Kidney epithelial cell (primary cell): ENCODE measurements around the gene HSPA8. TPM values are rescaled to one million over a fixed set of nuclear protein-coding genes. Genes with fewer than 3 reads are reported as not detected.

Source experiments
- DNase-seq: peaks from one replicate; pipeline ENCODE4 v3.0.0-alpha.2; 2010; ENCODE audit warnings: low read depth
- H3K27me3 ChIP-seq: 2 replicates; pipeline ENCODE4 v1.6.0; 2011; ENCODE audit warnings: low read length; ENCODE audit not compliant: control insufficient read depth, insufficient read depth
- H3K36me3 ChIP-seq: 2 replicates; pipeline ENCODE4 v1.5.1; 2011; ENCODE audit warnings: low read length; ENCODE audit not compliant: control insufficient read depth, insufficient read depth
- H3K4me3 ChIP-seq: 2 replicates; pipeline ENCODE4 v1.5.1; 2011; ENCODE audit warnings: low read depth, mild to moderate bottlenecking, control low read depth, low read length
- total RNA-seq: library from RNA; depleted of rRNA; stranded (reverse); fragments of >200 nt; gene quantifications from 2 replicates; pipeline ENCODE4 v1.2.3, GENCODE V29; 2015
- TF ChIP-seq, protein P1 (sequence below): IDR thresholded peaks from 2 replicates; pipeline ENCODE4 v1.5.1; 2011; ENCODE audit warnings: mild to moderate bottlenecking, moderate library complexity, low read length, control low read depth, inconsistent platforms; ENCODE audit not compliant: insufficient read depth, poor library complexity, severe bottlenecking

Gene HSPA8
- 1,290 and 1,738 TPM in 2 replicates for total RNA-seq

GRCh38 chr11:123061403-123062157 lies at the start of gene HSPA8:
TSS of gene HSPA8 (minus strand) at chr11:123062136. CDS start at chr11:123061324, 812 bp downstream.
- TF ChIP-seq, protein P1, sequence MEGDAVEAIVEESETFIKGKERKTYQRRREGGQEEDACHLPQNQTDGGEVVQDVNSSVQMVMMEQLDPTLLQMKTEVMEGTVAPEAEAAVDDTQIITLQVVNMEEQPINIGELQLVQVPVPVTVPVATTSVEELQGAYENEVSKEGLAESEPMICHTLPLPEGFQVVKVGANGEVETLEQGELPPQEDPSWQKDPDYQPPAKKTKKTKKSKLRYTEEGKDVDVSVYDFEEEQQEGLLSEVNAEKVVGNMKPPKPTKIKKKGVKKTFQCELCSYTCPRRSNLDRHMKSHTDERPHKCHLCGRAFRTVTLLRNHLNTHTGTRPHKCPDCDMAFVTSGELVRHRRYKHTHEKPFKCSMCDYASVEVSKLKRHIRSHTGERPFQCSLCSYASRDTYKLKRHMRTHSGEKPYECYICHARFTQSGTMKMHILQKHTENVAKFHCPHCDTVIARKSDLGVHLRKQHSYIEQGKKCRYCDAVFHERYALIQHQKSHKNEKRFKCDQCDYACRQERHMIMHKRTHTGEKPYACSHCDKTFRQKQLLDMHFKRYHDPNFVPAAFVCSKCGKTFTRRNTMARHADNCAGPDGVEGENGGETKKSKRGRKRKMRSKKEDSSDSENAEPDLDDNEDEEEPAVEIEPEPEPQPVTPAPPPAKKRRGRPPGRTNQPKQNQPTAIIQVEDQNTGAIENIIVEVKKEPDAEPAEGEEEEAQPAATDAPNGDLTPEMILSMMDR: no peak
- Histone ChIP-seq H3K27me3 (no peaks in the 10 kb centered on the region), H3K4me3 (peak within 1 kb of the TSS; percentile 98), H3K36me3 (peaks cover 5% of the 10 kb centered on the region)
- no peak for DNase-seq

- no peaks in the 10 kb centered on the region for H3K36me3 ChIP-seq
- H3K27me3 ChIP-seq: no peaks in the 10 kb centered on the region
- no peak for DNase-seq
- TF ChIP-seq, protein P1: peak; percentile 63
- H3K4me3 ChIP-seq: no peak overlapping the region
These were observed 49.5 kb upstream of the HSPA8 start for GRCh38 chr11:123111465-123111864.

DNA sequence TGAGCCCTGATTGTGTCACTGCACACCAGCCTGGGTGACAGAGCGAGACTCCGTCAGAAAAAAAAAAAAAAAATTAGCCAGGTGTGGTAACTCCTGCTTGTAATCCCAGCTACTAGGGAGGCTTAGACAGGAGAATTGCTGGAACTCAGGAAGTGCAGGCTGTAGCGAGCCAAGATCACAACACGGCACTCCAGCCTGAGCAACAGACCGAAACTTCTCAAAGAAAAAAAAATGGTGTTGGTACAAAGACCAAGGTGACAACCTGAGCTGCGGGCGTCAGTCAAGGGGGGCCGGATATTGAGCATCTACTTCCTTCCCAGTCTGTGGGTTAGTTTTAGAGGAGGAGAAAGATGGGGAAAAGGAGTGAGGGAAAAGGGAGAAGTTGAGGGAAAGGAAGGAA lies 48.5 kb upstream of the HSPA8 start:
- TF ChIP-seq, protein P1: no peak
- no peak for DNase-seq
- no peaks in the 10 kb centered on the region for H3K36me3 ChIP-seq
- H3K4me3 ChIP-seq: no peak overlapping the region
- H3K27me3 ChIP-seq: no peaks in the 10 kb centered on the region

- Histone ChIP-seq H3K4me3 (no peak overlapping the region), H3K27me3 (no peaks in the 10 kb centered on the region), H3K36me3 (no peaks in the 10 kb centered on the region)
- TF ChIP-seq, protein P1: no peak
- DNase-seq: no peak
These were observed 46.1 kb upstream of the HSPA8 start for GRCh38 chr11:123107945-123108495.

DNA sequence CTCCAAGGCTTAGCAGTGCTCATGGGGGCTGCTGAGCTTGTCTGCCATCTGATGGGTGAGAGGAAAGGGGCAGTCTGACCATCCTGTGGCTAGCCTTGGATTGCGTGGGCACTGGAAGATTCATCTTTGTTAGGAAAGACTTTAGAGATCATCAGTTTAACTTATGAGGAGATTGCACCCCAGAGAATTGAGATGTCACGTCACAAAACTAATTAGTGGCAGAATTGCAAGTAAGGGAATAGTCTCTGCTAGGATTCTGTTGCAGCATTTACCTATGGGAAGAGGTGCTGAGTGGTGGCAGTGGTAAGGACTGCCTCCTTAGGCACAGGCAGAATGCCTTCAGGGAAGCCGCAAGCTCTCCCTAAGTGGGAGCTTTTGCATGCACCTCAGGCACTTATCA lies 42.8 kb upstream of the HSPA8 start:
- no peaks in the 10 kb centered on the region for H3K36me3 ChIP-seq
- no peak overlapping the region for H3K4me3 ChIP-seq
- no peaks in the 10 kb centered on the region for H3K27me3 ChIP-seq
- TF ChIP-seq, protein P1: no peak
- no peak for DNase-seq
